Neuronal stem cell (in vitro differentiated cells): Measurements from ENCODE around the gene ELMO1.

Source experiments
- DNase-seq: peaks from one replicate; pipeline ENCODE4 v3.0.0-alpha.2; 2013; ENCODE audit warnings: low spot score
- H2AFZ ChIP-seq: one replicate; pipeline ENCODE4 v1.6.1; 2013; ENCODE audit warnings: mild to moderate bottlenecking, low read length, inconsistent platforms
- H2AK5ac ChIP-seq: 2 replicates; pipeline ENCODE4 v1.6.1; 2013; ENCODE audit warnings: low read depth, mild to moderate bottlenecking, inconsistent platforms, low read length, moderate library complexity, mixed read lengths
- H2BK120ac ChIP-seq: 2 replicates; pipeline ENCODE4 v1.6.1; 2013; ENCODE audit warnings: low read depth, mild to moderate bottlenecking, inconsistent platforms, low read length, moderate library complexity, mixed read lengths
- H2BK12ac ChIP-seq: one replicate; pipeline ENCODE4 v1.6.1; 2013; ENCODE audit warnings: low read length, inconsistent platforms
- H2BK15ac ChIP-seq: 2 replicates; pipeline ENCODE4 v1.6.1; 2013; ENCODE audit warnings: mild to moderate bottlenecking, low read length, inconsistent platforms, mixed read lengths
- H2BK5ac ChIP-seq: one replicate; pipeline ENCODE4 v1.6.1; 2013; ENCODE audit warnings: inconsistent platforms, mild to moderate bottlenecking, low read length, moderate library complexity
- H3K14ac ChIP-seq: one replicate; pipeline ENCODE4 v1.6.1; 2013; ENCODE audit warnings: low read length, inconsistent platforms
- H3K18ac ChIP-seq: 2 replicates; pipeline ENCODE4 v1.6.1; 2013; ENCODE audit warnings: low read length, inconsistent platforms
- H3K23ac ChIP-seq: 2 replicates; pipeline ENCODE4 v1.6.1; 2013; ENCODE audit warnings: low read depth, mild to moderate bottlenecking, mixed read lengths, low read length, inconsistent platforms; ENCODE audit not compliant: poor library complexity
- H3K27ac ChIP-seq: replicated peaks from 3 replicates; pipeline ENCODE4 v1.5.1; 2013; ENCODE audit warnings: low read length, inconsistent platforms
- H3K27me3 ChIP-seq, 3 experiments: 2 replicates each; pipeline ENCODE4 v1.6.1; 2013; ENCODE audit warnings: low read length in 3 of 3, mild to moderate bottlenecking in 2 of 3, inconsistent platforms in 1 of 3, low read depth in 1 of 3, mixed read lengths in 1 of 3, moderate library complexity in 1 of 3; ENCODE audit not compliant: control insufficient read depth in 3 of 3, insufficient read depth in 3 of 3
- H3K36me3 ChIP-seq, 2 donors: replicated peaks in 1 of 2; 2 replicates each; pipeline ENCODE4 v1.6.1; 2013; ENCODE audit warnings: low read length in 2 of 2; ENCODE audit not compliant: control insufficient read depth in 2 of 2, insufficient read depth in 2 of 2
- H3K4ac ChIP-seq: 2 replicates; pipeline ENCODE4 v1.6.1; 2013; ENCODE audit warnings: inconsistent platforms, mild to moderate bottlenecking, low read length, moderate library complexity
- H3K4me1 ChIP-seq, 2 donors: 1 replicate in 1 of 2; 2 replicates in 1 of 2; pipeline ENCODE4 v1.6.1; 2013; ENCODE audit warnings: low read length in 2 of 2, low read depth in 1 of 2; ENCODE audit not compliant: control insufficient read depth in 2 of 2, insufficient read depth in 1 of 2
- H3K4me2 ChIP-seq: one replicate; pipeline ENCODE4 v1.6.1; 2013; ENCODE audit warnings: mild to moderate bottlenecking, low read length, inconsistent platforms; ENCODE audit not compliant: insufficient read depth, poor library complexity, severe bottlenecking
- H3K4me3 ChIP-seq, 2 donors: 2 replicates each; pipeline ENCODE4 v1.5.1; 2013; ENCODE audit warnings: low read length in 2 of 2, mild to moderate bottlenecking in 2 of 2, inconsistent platforms in 1 of 2, moderate library complexity in 1 of 2
- H3K79me1 ChIP-seq: one replicate; pipeline ENCODE4 v1.6.1; 2013; ENCODE audit warnings: low read depth, mild to moderate bottlenecking, inconsistent platforms, low read length, moderate library complexity
- H3K9ac ChIP-seq: one replicate; pipeline ENCODE4 v1.6.1; 2013; ENCODE audit warnings: mild to moderate bottlenecking, low read depth, low read length, inconsistent platforms; ENCODE audit not compliant: poor library complexity
- H3K9me3 ChIP-seq, 2 donors: replicated peaks in 1 of 2; 2 replicates each; pipeline versions ENCODE3 to v1.6.1; 2013; ENCODE audit warnings: low read length in 2 of 2, mild to moderate bottlenecking in 2 of 2, inconsistent platforms in 1 of 2, low read depth in 1 of 2, mixed read lengths in 1 of 2, moderate library complexity in 1 of 2; ENCODE audit not compliant: control insufficient read depth in 2 of 2, insufficient read depth in 1 of 2
- H4K8ac ChIP-seq: one replicate; pipeline ENCODE4 v1.6.1; 2013; ENCODE audit warnings: low read depth, mild to moderate bottlenecking, inconsistent platforms, low read length, moderate library complexity
- H4K91ac ChIP-seq: one replicate; pipeline ENCODE4 v1.6.1; 2013; ENCODE audit warnings: low read length, low read depth, mild to moderate bottlenecking, inconsistent platforms; ENCODE audit not compliant: poor library complexity
- WGBS, 2 donors: extraction: QIAGEN DNeasy Blood & Tissue Kit; methylation state at CpG; one replicate each; pipeline ENCODE4 v1.1.7; 2013; ENCODE audit warnings: missing lambda C conversion rate in 2 of 2, mixed read lengths in 1 of 2; ENCODE audit not compliant: insufficient read length in 2 of 2, insufficient replicate concordance in 1 of 2; ENCODE audit errors: extremely low coverage in 2 of 2; 5-methylcytosine and 5-hydroxymethylcytosine counted together

ELMO1 gene

DNA sequence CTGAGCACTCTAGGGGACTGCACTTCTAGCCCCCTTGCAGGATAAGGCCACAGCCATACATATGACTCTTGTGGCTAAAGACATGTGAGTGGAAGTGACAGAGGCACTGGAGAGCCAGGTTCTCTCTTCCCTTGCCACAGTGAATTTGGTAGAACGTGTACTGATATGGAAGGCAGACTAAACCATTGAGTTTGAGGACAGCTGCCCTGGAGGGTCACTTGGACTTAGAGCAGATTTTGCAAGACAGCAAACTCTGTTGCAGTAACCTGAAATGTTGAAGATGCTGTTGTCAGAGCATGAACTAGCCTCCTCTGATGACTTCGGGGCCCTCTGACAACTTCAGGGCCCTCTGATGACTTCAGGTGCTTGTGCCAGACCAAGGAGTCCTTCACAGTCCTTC, 85.9 kb downstream of the ELMO1 start:
- H3K9me3 ChIP-seq, result no peaks in the 10 kb centered on the region
- H3K36me3 ChIP-seq, result no peaks in the 10 kb centered on the region
- WGBS, 2 donors, result no CpG with 5 or more reads among the region's 2 CpGs
- no peak overlapping the region for H2BK120ac ChIP-seq
- H3K23ac ChIP-seq, result no peak overlapping the region
- no peak overlapping the region for H3K4ac ChIP-seq
- peaks cover 0 to 3% of the 10 kb centered on the region in 2 donors for H3K4me1 ChIP-seq
- no peaks in the 10 kb centered on the region for H3K79me1 ChIP-seq
- H2BK15ac ChIP-seq, result no peak overlapping the region
- H4K91ac ChIP-seq, result no peak overlapping the region
- no peak overlapping the region for H4K8ac ChIP-seq
- H2BK12ac ChIP-seq, result no peak overlapping the region
- no peak overlapping the region for H2AFZ ChIP-seq
- DNase-seq, result no peak
- H3K14ac ChIP-seq, result no peak overlapping the region
- no peak overlapping the region for H3K4me2 ChIP-seq
- no peaks in the 10 kb centered on the region for H3K27me3 ChIP-seq
- no peak overlapping the region for H3K9ac ChIP-seq
- H2BK5ac ChIP-seq, result no peak overlapping the region
- no peak overlapping the region for H3K4me3 ChIP-seq
- H2AK5ac ChIP-seq, result no peak overlapping the region
- H3K18ac ChIP-seq, result no peak overlapping the region
- no peak overlapping the region for H3K27ac ChIP-seq

DNA sequence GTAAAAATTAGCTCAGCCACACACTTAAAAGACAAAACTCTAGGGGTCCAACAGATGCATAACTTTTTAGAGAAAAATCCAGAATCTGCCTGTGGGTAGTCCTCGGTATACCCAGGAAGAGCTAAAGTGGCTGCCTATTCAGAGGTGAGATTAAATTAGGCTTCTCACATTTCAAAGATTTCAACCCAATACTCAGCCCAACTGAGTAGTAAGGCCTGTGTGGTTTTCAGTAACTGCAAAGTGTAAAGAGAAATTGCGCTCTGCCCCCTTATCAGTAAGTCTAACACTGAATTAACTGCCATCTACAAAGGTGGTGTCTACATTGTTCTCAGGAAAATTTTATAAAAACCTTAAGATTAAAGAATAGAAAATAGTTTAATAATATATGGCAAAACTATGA, 88.2 kb downstream of the ELMO1 start:
- H3K79me1 ChIP-seq, result no peaks in the 10 kb centered on the region
- H3K9ac ChIP-seq, result no peak overlapping the region
- no peak overlapping the region for H3K18ac ChIP-seq
- no peak overlapping the region for H4K8ac ChIP-seq
- no peak overlapping the region for H2BK5ac ChIP-seq
- H2BK12ac ChIP-seq, result no peak overlapping the region
- peaks cover 0 to 6% of the 10 kb centered on the region in 2 donors for H3K4me1 ChIP-seq
- no peaks in the 10 kb centered on the region for H3K9me3 ChIP-seq
- no peak overlapping the region for H3K14ac ChIP-seq
- no peak for DNase-seq
- no peak overlapping the region for H4K91ac ChIP-seq
- H2AFZ ChIP-seq, result no peak overlapping the region
- no peak overlapping the region for H3K4me3 ChIP-seq
- no peak overlapping the region for H2BK120ac ChIP-seq
- no peaks in the 10 kb centered on the region for H3K36me3 ChIP-seq
- no CpG with 5 or more reads among the region's 2 CpGs for WGBS, 2 donors
- H3K23ac ChIP-seq, result no peak overlapping the region
- H2AK5ac ChIP-seq, result no peak overlapping the region
- no peaks in the 10 kb centered on the region for H3K27me3 ChIP-seq
- no peak overlapping the region for H3K4me2 ChIP-seq
- no peak overlapping the region for H3K4ac ChIP-seq
- H2BK15ac ChIP-seq, result no peak overlapping the region
- no peak overlapping the region for H3K27ac ChIP-seq

DNA sequence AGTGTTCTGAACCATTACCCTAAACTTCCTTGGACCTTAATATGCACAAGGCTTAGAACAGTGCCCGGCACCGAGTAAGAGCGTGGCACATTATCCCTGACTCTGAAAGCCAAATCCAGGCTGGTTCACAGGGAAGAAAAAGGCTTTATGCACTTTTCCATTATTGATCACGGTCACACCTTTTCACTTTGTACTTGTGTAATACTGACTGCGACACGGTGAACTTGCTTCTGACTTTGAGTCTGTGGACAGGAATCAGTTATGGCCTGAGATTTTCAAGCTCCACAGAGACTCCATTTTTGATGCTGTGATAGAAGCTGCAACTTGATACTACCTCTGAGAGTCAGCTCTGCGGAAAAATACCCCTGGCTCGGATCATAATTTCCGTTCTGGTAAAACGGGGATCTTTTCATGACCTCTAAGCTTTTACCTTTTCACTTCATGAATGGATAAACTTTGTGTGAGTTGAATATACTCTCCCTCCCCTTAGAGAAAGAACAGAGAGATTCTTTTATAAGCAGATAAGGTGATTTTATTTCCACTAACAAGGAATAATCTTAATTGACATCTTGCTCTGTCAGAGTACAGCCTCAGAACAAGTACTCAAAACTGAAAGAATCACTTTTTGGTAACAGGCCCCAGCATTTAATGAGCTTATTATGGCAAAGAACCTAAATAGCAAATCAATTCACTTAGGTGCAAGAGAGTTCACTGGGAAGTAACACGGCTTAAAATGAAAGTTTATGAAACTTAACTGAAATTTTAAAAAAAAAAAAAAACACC, 88.8 kb downstream of the ELMO1 start:
- Histone ChIP-seq H2AFZ (no peak overlapping the region), H3K4me2 (no peak overlapping the region), H3K23ac (no peak overlapping the region), H3K14ac (no peak overlapping the region), H2BK15ac (no peak overlapping the region), H4K91ac (no peak overlapping the region), H2AK5ac (no peak overlapping the region), H2BK5ac (no peak overlapping the region), H4K8ac (no peak overlapping the region), H3K36me3 (no peaks in the 10 kb centered on the region), H3K9me3 (no peaks in the 10 kb centered on the region), H3K27ac (no peak overlapping the region), H3K79me1 (no peaks in the 10 kb centered on the region), H2BK120ac (no peak overlapping the region), H3K4me3 (no peak overlapping the region), H2BK12ac (no peak overlapping the region), H3K9ac (no peak overlapping the region), H3K4ac (no peak overlapping the region), H3K27me3 (no peaks in the 10 kb centered on the region), H3K4me1 (peaks cover 2 to 4% of the 10 kb centered on the region in 2 donors), H3K18ac (no peak overlapping the region)
- no CpG with 5 or more reads among the region's 11 CpGs for WGBS, 2 donors
- no peak for DNase-seq

DNA sequence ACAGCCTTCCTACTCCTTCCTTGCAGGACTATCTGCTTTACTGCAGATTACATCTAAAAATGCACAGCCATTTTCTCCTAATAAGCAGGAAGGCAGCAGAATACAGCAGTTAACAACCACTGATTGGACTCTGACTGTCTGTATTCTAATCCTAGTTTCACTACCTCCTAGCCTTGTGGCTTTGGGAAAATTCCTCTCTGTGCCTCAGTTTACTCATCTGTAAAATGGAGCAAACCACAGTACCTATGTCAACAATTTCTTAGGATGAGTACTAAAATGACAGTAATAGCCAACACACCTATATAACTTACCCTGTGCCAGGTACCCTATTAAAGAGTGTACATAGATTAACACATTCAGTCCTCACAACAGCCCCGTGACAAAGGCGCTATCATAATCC, 89.5 kb downstream of the ELMO1 start:
- no peak overlapping the region for H2BK120ac ChIP-seq
- no peak overlapping the region for H3K4me2 ChIP-seq

More for the DNA sequence above, 89.5 kb downstream of the ELMO1 start:
- Histone ChIP-seq H2BK12ac (no peak overlapping the region), H3K18ac (no peak overlapping the region), H2AFZ (no peak overlapping the region), H3K4ac (no peak overlapping the region), H3K23ac (no peak overlapping the region), H2BK5ac (no peak overlapping the region), H3K79me1 (no peaks in the 10 kb centered on the region), H3K4me3 (no peak overlapping the region), H3K14ac (no peak overlapping the region), H3K9me3 (no peaks in the 10 kb centered on the region), H3K36me3 (no peaks in the 10 kb centered on the region), H2BK15ac (no peak overlapping the region), H3K9ac (no peak overlapping the region), H3K4me1 (peaks cover 4 to 7% of the 10 kb centered on the region in 2 donors), H2AK5ac (no peak overlapping the region), H4K91ac (no peak overlapping the region), H4K8ac (no peak overlapping the region), H3K27me3 (no peaks in the 10 kb centered on the region), H3K27ac (no peak overlapping the region)
- DNase-seq, result no peak
- WGBS, 2 donors, result no CpG with 5 or more reads among the region's 2 CpGs
